ENCODE measurements around the gene GMEB2. TPM values are rescaled to one million over a fixed set of nuclear protein-coding genes. Genes with fewer than 3 reads are reported as not detected.

GMEB2 gene
- total RNA-seq, 1 donor from 2014 or later, result 11.2 TPM

GRCh38 chr20:63554361-63555278 is 72.3 kb downstream of the GMEB2 start:
- DNase-seq (ENCODE audit: low spot score), result no peak
- no peaks in the 10 kb centered on the region for H3K36me3 Mint-ChIP-seq (ENCODE audit: low read depth, unreplicated experiment)
- H3K27ac Mint-ChIP-seq (ENCODE audit: unreplicated experiment), result no peak overlapping the region
- H3K27me3 Mint-ChIP-seq (ENCODE audit: unreplicated experiment), result no peaks in the 10 kb centered on the region
- no peaks in the 10 kb centered on the region for H3K9me3 Mint-ChIP-seq (ENCODE audit: unreplicated experiment)
- TF ChIP-seq CTCF (IDR thresholded peaks at IDR 0.05; ENCODE audit: unreplicated experiment), result no peak
- H3K4me1 Mint-ChIP-seq (ENCODE audit: unreplicated experiment), result no peaks in the 10 kb centered on the region
- H3K4me3 Mint-ChIP-seq (ENCODE audit: unreplicated experiment), result peak overlapping the region; percentile 81

GRCh38 chr20:63553933-63554290 is 73.0 kb downstream of the GMEB2 start, which contains the start of gene FNDC11:
TSS of gene FNDC11 (plus strand) at chr20:63554159. CDS start at chr20:63555664, 1,505 bp downstream.
- Mint-ChIP-seq H3K4me3 (ENCODE audit: unreplicated experiment) (peak within 1 kb of the TSS; percentile 81), H3K36me3 (ENCODE audit: low read depth, unreplicated experiment) (no peaks in the 10 kb centered on the region), H3K27me3 (ENCODE audit: unreplicated experiment) (peaks cover 2% of the 10 kb centered on the region), H3K9me3 (ENCODE audit: unreplicated experiment) (no peaks in the 10 kb centered on the region), H3K27ac (ENCODE audit: unreplicated experiment) (no peak within 1 kb of the TSS), H3K4me1 (ENCODE audit: unreplicated experiment) (no peaks in the 10 kb centered on the region)
- peak; percentile 62 for DNase-seq (ENCODE audit: low spot score)
- TF ChIP-seq CTCF (IDR thresholded peaks at IDR 0.05; ENCODE audit: unreplicated experiment), result no peak

GRCh38 chr20:63553251-63553932 is 73.5 kb downstream of the GMEB2 start:
- no peak for TF ChIP-seq CTCF (IDR thresholded peaks at IDR 0.05; ENCODE audit: unreplicated experiment)
- H3K4me1 Mint-ChIP-seq (ENCODE audit: unreplicated experiment), result no peaks in the 10 kb centered on the region
- no peaks in the 10 kb centered on the region for H3K9me3 Mint-ChIP-seq (ENCODE audit: unreplicated experiment)
- peaks cover 2% of the 10 kb centered on the region for H3K27me3 Mint-ChIP-seq (ENCODE audit: unreplicated experiment)
- peak; percentile 94 for DNase-seq (ENCODE audit: low spot score)
- H3K4me3 Mint-ChIP-seq (ENCODE audit: unreplicated experiment), result no peak overlapping the region
- no peaks in the 10 kb centered on the region for H3K36me3 Mint-ChIP-seq (ENCODE audit: low read depth, unreplicated experiment)
- H3K27ac Mint-ChIP-seq (ENCODE audit: unreplicated experiment), result no peak overlapping the region

- Mint-ChIP-seq H3K27me3 (ENCODE audit: unreplicated experiment) (peaks cover 2% of the 10 kb centered on the region), H3K36me3 (ENCODE audit: low read depth, unreplicated experiment) (no peaks in the 10 kb centered on the region), H3K4me3 (ENCODE audit: unreplicated experiment) (no peak overlapping the region), H3K9me3 (ENCODE audit: unreplicated experiment) (no peaks in the 10 kb centered on the region), H3K4me1 (ENCODE audit: unreplicated experiment) (no peaks in the 10 kb centered on the region), H3K27ac (ENCODE audit: unreplicated experiment) (no peak overlapping the region)
- TF ChIP-seq CTCF (IDR thresholded peaks at IDR 0.05; ENCODE audit: unreplicated experiment), result no peak
- DNase-seq (ENCODE audit: low spot score), result no peak
These were observed 74.2 kb downstream of the GMEB2 start for GRCh38 chr20:63552481-63553249.

All from endothelial cell (in vitro differentiated cells).